ENCODE measurements around the gene S100A3.
"Not testable (repeated sequence)": the region's sequence is repeated elsewhere in the genome, so short reads cannot be mapped to it uniquely, and the experiment has no call there.

S100A3 gene

DNA sequence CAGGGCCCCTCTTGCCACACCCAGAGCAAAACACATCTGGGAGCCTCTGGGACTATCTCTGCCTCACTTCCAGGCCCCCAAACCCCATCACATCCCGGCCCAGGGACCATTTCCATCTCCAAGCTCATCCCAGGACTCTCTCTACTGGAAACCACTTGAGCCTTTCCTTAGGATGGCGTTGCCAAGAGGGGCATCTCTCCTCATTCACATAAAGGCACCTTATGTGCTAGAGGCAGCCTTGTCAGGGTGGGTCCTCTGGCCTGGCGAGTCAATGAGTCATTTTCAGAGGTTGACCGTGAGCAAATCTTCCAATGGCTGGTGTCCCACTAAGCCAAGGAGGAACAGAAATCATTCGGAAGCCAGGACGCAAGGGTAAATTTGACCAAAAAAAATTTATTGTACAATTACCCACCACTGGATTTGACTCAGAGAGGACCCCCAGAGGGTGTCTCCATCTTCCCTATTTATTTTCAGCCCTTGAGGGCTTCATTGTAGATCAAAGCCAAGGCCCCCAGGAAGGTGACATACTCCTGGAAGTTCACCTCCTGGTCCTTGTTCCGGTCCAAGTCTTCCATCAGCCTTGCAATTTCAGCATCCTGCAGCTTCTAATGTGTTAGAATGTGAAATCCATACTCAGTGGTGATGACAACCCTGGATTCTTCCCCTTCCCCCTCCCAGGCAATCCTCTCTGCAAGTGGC, 14.7 kb downstream of the S100A3 start:
- no peak for DNase-seq

DNA sequence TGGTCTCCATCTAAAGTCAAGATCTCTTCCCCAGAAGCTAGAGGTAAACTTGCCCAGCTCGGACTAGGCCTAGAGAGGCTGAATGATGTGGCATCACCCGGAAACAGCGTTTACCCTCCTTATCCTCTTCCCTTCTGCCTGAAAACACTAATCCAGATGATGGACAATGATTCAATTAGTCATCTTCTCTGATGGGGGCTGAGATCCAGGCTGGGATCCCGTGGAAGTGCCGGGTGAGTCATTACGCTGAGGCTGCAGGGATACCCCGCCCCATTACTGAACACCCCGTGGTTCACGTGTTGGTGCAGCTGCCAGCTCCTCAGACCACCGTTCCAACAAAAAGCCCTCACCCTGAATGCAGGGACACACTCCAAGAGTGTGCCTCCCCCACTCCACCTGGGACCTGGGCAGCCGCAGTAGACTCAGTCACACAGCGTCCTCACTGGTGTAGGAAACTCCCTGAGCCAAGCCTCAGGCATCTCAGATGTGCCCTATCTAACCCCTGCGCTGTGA, 15.3 kb downstream of the S100A3 start:
- no peak for DNase-seq

DNA sequence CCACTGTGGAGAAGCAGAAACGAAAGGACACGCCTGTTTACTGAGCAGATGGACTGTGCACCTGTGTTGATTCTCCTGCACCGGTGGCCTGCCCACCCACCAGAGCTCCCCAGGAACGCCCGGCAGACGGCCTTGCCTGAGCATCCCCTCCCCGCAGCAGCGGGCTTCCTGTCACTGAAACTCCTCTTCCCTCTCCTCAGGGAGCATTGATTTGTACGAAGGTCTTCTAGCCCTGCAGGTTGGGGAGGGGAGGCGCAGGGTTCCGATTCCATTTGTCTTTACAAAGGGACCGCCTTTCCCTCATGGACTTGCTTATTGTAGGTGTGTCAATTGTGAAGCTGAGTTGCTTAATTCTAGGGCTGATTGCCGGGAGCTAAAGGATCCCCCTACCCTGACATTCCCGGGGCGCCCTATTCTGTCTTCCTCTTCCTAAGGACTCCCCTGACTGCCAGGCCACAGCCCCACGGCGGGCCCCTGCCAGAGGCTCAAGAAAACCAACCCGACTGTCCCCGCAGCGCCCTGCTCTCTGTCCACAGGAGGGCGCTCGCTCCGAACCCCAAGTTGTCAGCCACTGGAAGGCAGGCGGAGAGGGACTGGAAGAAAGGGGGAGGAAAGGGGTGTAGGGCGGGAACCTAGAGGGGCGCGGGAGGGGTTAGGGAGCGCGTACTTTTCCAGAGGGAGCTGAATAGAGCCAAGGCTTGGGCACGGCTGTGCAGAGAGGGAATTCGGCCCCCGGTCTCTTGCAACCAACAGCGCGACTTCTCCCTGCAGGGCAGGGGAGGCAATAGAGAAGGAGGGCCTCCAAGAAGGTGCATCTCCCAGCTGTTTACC, 16.1 kb downstream of the S100A3 start:
- DNase-seq = peak; percentile 33 to 81

DNA sequence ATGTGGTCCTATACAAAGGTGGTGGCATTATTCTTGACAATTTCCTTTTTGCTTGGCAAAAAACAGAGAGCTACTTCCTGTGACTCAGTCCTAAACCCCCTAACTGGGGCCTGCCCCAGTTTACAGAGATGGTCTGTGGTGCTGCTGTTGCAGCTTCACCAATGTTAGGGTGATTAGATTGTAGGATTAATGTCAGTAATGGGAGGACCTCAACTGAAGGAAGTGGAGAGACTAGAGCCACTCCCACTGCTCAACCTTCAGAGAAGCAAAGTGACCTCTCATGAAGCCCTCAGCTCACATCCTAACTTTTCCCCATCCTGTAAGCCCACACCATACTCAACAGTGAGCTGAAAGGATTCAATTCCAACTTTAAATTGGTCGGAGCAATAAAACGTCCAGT, 16.9 kb downstream of the S100A3 start:
- no peak for DNase-seq

DNA sequence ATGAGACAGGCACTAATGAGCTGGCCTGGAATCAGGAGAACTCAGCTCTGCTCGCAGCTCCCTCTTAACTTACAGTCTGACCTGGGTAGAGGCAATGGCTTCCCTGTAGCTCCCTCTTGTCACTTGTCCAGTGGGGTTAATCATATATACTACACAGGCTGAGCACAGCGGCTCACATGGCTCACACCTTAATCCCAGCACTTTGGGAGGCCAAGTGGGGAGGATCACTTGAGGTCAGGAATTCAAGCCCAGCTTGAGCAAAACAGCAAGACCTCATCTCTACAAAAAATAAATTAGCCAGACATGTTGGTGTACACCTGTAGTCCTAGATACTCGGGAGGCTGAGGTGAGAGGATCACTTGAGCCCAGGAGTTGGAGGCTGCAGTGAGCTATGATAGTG, 17.4 kb downstream of the S100A3 start:
- DNase-seq = no peak

DNA sequence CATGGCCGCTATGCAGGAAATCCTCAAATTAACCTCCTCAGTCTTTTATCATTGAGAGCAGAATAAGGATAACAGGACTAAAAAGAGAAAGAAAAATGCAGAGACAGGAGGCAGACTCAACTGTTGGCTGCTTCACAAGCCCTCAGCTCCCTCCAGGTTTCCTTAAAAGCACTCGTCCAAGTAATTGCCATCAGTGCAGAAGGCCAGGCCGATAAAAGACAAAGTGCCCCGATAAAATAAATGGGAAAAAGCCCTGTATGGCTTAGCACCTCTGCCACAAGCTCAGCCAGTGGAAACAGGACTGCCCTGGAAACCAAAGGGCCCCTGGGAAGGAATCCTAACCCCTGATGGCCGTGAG, 21.4 kb downstream of the S100A3 start:
- no peak for DNase-seq

DNA sequence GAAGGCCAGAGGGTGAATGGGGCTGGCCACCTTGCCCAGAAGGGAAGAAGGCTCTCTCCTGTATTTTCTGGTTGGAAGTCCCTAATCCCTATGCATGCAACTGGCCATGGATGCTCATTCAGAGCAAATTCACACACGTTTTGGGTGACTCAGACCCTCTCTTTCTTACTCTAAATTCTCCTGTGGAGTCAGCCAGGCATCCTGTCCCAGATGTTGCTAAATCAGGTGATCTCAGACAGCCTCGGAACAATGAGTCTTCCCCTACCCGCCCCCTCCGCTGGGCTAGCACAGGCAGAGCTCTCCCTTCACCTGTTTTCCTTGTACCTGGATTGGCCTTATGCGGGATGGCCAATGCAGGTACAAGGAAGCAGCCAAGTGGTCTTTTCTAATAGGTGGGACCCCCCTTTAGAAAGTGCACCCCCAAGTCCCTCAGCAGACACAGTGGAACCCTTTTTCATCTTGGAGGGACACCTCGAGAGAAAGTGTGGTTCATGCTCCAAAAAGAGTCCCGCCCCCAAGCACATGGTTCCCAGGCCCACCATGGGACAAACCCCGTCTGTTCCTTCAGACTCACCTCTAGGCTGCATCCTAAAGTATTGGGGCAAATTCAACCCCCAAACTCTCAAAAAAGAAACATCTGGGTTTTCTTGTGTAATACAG, 21.9 kb downstream of the S100A3 start:
- DNase-seq = no peak

DNA sequence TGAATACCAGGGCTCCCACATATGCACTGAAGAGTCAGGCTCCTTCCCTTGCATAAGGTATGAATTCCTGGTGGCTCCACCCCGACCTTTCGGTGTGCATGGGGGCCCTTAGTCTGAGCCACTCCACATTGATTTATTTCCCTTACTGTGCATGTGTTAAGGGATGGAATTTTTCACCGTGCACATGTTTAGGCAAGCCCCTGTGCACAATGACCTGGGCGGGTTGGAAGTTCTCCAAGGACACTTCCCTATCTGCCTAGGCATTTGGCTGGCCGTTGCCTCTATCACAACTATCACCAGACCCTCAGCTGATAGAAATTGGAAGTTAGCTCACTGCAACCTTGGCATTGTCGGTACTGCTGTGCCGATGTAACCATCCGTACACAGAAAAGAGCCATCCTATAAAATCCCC, 22.9 kb downstream of the S100A3 start:
- no peak for DNase-seq

DNA sequence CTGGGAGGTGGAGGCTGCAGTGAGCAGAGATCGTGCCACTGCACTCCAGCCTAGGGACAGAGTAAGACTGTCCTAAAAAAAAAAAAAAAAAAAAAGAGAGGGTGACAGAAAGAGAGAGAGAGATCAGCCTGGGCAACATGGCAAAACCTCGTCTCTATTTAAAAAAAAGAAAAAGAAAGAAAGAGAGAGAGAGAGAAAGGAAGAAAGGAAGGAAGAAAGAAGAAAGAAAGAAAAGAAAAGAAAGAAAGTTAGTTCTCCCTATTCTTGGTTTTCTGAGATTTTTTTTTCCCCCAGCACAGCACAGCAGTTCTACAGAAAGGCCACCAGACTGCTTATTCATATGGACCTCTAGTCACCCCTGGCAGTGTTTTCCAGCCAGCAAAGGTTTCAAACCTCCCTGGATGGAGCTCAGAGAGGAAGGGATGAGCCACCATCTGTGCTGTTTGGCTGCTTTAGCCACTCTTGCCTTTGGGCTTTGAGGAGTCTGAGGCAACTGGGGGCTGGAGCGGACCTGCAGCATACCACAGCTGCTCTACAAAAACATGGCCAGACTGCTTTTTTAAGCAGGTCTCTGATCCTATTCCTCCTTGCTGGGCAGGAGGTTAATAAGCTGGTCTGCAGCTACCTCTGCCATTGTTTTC, 23.9 kb downstream of the S100A3 start:
- peak; percentile 23 to 59 for DNase-seq

DNA sequence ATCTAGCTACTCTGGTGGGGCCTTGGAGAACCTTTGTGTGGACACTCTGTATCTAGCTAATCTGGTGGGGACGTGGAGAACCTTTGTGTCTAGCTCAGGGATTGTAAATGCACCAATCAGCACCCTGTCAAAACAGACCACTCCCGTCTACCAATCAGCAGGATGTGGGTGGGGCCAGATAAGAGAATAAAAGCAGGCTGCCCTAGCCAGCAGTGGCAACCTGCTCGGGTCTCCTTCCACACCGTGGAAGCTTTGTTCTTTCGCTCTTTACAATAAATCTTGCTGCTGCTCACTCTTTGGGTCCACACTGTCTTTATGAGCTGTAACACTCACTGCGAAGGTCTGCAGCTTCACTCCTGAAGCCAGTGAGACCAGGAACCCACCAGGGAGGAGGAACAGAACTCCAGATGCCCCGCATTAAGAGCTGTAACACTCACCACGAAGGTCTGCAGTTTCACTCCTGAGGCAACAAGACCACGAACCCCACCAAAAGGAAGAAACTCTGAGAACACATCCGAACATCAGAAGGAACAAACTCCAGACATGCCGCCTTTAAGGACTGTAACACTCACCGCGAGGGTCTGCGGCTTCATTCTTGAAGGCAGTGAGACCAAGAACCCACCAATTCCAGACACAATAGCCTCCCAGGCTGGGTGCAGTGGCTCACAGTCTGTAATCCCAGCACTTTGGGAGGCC, 26.6 kb downstream of the S100A3 start:
- not testable (repeated sequence) for DNase-seq

DNA sequence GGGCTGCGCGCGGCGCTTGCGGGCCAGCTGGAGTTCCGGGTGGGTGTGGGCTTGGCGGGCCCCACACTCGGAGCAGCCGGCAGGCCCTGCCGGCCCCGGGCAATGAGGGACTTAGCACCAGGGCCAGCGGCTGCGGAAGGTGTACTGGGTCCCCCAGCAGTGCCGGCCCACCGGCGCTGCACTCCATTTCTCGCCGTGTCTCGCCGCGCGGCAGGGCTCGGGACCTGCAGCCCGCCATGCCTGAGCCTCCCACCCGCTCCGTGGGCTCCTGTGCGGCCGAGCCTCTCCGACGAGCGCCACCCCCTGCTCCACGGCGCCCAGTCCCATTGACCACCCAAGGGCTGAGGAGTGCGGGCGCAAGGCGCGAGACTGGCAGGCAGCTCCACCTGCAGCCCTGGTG, 27.2 kb downstream of the S100A3 start:
- not testable (repeated sequence) for DNase-seq

DNA sequence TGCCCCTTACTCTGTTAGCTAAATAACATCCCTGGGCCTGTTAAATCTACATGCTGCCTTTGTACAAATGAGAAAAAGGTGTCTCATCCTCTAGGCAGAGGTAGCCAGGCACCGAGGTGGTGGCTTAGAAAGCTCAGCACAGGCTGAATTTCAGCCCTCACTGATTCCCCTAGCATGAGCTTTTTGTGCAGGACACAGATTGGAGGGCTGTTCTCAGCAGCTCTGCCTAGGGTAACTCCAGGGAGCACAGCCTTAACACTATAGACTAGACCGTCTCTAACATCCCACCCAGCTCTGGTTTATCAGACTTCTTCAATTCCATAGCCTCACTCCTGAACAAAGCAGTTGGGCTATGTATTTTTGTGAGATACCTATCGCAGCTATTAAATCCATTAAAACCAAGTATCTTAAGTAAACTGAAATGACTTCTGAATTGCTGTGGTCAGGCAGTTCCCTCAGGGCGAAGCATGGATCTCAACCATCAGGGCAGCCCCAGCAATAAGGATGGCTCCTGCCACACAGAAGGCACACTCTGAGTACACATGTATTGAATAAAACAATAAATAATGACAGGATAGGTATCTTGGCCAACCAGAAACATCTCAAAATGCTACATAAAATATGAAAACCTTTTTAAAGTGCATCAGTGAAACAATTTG, 28.1 kb downstream of the S100A3 start:
- DNase-seq = no peak

DNA sequence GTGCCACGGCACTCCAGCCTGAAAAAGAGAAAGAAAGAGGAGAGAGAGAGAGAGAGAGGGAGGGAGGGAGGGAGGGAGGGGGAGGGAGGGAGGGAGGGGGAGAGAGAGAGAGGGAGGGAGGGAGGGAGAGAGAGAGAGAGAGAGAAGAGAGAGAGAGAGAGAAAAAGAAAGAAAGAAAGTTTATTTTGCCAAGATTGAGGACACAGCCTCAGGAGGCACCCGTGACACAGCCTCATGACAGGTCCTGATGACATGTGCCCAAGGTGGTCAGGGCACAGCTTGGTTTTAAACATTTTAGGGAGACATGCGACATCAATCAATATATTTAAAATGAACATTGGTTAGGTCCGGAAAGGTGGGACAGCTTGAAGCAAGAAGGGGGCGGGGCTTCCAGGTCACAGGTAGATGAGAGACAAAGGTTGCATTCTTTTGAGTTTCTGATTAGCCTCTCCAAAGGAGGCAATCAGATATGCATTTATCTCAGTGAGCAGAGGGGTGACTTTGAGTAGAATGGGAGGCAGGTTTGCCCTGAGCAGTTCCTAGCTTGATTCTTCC, 28.8 kb downstream of the S100A3 start:
- not testable (repeated sequence) for DNase-seq

DNA sequence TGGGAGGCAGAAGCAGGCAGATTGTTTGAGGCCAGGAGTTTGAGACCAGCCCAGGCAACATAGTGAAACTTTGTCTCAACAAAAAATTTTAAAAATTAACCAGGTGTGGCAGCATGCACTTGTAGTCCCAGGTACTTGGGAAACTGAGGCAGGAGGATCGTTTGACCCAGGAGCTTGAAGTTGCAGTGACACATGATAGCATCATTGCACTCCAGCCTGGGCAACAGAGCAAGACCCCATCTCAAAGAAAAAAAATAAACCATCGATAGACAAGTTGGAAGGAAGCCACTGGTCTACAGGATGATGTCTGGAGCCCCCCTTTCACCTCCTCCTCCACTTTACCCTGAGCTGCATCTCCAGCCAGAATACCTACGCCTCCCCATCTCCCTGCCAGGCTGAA, 29.8 kb downstream of the S100A3 start:
- DNase-seq = no peak

DNA sequence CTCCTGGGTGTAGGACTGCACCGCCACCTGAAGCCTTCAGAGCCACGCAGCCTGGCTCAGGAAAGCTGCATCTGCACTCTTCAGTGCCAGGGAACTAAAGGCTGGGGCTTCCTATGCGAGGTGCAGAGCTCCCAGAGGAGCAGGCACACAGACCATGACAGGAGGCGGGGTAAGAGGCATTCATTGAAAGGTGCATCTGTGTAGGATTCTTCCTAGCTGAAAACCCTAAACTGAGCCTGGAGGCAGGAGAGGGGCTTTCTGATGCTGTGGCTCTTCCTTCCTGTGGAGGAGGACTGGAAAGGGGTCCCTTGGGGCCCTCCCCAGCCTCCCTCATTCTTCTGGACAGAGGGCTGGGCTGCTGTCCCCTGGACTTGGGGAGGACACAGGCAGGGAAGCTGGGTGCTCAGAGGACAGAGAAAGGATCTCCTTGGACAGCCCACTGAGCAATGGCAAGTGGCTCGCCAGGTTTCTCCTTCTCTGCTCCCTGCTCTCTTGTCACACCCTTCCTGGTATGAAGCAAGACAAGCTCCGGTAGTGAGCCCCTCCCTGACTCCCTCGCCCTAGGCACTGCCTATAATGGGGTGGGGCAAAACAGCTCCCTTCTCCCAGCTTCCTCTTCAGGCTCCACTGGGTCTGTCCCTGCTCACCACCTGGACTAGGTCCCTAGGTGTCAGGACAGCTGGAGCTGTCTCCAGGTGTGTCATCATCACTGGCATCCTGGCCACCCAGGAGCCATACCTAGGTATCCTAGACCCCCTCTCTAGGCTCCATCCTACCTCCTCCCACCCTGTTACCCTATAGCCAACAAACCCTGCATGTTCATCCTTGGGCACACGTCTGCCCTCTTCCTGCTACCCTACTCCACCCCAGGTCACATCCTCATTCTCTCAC, 33.3 kb downstream of the S100A3 start:
- no peak for DNase-seq

DNA sequence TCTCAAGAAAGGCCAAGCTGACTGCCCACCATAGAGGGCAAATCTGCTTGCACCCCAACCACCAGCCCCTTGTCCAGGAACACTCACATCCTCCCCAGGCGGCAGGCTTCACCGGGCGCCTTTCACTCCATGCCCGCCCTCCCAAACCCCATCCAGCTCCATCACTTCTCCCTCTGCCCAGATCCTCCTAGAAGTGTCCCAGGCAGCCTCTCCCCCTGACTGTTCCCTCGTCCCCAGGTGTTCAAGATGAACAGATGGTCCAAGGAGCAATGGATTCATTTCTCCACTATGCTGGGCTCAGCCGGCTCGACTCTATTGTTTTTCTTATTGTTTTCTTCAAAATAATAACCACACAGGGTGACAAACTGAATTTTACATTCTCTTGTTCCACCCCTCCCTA, 35.4 kb downstream of the S100A3 start:
- DNase-seq = no peak

DNA sequence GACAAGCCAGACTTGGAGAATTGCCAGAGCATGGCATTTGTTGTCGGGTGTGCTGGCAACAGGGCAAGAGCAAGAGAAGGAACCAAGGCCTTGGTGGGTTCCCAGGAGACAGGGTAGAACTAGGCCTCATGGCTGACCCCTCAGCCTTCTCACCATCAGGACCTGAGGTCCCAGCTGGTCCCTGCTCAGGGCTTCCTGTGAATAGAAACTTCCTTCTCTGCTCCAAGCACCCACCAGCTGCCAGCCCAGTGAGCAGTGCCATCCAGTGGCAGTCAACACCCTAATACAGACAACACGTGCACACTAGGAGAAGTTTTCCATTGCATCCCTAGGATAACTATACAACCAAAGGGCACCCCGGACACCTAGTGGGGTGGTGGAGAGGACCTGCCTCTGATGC, 36.0 kb downstream of the S100A3 start:
- no peak for DNase-seq

DNA sequence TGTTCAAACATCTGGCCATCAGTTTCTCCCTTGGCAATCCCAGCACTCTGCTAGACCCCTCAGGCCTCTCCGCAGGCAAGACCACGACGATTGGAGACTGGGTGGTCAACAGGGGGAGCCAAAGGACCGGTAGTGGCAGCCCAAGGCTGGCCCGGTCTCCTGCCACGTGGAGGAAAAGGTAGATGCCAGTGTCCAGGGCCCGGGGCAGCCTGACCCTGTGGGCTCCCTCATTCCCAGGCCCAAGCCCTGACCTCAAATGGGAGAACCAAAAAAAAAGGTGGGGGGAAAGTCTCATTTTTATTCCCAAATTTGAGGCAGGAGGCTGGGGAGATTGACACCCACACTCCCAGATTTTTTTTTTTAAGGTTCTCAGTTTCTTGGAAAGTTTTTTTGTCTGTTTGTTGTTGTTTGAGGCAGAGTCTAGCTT, 38.1 kb downstream of the S100A3 start:
- DNase-seq = peak in 1 of 2 experiments; percentile 30

DNA sequence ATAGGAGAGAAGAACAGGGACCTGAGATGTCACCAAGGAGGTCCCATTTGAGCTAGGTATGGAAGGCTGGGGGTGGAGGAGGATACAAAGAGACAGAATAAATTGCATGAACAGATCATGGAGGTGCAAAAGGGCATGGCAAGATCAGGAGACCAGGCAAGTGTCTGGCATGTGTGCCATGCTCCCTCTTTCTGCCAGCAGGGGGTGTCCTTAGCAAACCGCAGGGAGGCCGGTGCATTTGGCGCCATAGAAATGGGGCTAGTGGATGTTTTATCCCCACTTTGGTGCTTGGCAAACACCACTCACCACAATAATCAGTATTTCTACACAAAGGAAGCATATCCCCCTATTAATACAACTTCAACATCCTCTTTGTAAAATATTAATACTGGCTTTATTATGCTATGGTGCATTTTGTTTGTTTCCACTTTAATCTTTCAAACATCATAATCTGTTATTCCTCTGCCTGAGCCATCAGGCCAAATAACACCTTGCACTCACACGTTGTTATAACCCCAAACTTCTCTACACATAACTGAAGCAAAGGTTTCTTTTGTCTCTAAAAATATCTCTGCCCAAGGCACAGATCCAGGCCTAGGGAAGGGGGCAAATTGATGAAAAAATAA, 39.2 kb downstream of the S100A3 start:
- DNase-seq = no peak

DNA sequence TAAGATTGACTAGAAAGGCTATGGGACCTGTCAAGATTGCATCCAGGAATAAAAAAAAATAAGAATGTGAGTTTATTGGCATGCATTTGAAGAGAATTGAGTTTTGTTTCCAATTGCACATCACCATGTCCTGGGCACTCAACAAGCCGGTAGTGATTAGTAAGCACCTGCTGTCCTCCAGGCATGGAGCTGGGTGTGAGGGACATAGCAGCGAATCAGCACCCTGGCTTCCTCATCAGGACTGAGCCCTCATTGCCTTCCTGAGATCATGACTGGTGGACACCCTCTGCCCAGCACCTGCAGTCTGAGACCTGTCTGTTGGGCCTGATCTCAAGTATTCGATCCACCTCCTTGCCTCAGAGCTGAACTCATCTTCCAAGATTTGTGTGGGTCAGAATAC, 40.0 kb downstream of the S100A3 start:
- DNase-seq = no peak

Data from cerebellar nuclear complex (tissue), 1 donor.